Subcutaneous abdominal adipose tissue (tissue), 5 donors: ENCODE measurements around the gene GPR27.

Experiments
- H3K27ac ChIP-seq: one replicate; pipeline ENCODE4 v1.7.0; 2013; ENCODE audit warnings: low read depth, mild to moderate bottlenecking, inconsistent platforms, low read length, moderate library complexity
- H3K27me3 ChIP-seq, 5 donors: one replicate each; pipeline ENCODE4 v1.7.0; 2013; ENCODE audit warnings: low read length in 5 of 5, inconsistent platforms in 1 of 5; ENCODE audit not compliant: control insufficient read depth in 5 of 5, insufficient read depth in 4 of 5
- H3K36me3 ChIP-seq, 5 donors: one replicate each; pipeline ENCODE4 v1.7.0; 2013; ENCODE audit warnings: low read length in 5 of 5; ENCODE audit not compliant: control insufficient read depth in 5 of 5, insufficient read depth in 5 of 5
- H3K4me1 ChIP-seq, 5 donors: one replicate each; pipeline ENCODE4 v1.7.0; 2013; ENCODE audit warnings: low read length in 5 of 5, mild to moderate bottlenecking in 3 of 5, moderate library complexity in 1 of 5; ENCODE audit not compliant: control insufficient read depth in 5 of 5, insufficient read depth in 5 of 5
- H3K4me3 ChIP-seq, 5 donors: one replicate each; pipeline ENCODE4 v1.7.0; 2013; ENCODE audit warnings: low read length in 5 of 5, low read depth in 1 of 5
- H3K9ac ChIP-seq, 5 donors: one replicate each; pipeline ENCODE4 v1.7.0; 2013; ENCODE audit warnings: low read length in 5 of 5, mild to moderate bottlenecking in 4 of 5, moderate library complexity in 3 of 5
- H3K9me3 ChIP-seq, 5 donors: one replicate each; pipeline ENCODE4 v1.7.0; 2013; ENCODE audit warnings: low read length in 5 of 5; ENCODE audit not compliant: control insufficient read depth in 5 of 5
- donor health status: healthy.
- donor health status: healthy.
- donor health status: healthy.
- donor health status: healthy.
- donor health status: healthy.

Gene GPR27

DNA sequence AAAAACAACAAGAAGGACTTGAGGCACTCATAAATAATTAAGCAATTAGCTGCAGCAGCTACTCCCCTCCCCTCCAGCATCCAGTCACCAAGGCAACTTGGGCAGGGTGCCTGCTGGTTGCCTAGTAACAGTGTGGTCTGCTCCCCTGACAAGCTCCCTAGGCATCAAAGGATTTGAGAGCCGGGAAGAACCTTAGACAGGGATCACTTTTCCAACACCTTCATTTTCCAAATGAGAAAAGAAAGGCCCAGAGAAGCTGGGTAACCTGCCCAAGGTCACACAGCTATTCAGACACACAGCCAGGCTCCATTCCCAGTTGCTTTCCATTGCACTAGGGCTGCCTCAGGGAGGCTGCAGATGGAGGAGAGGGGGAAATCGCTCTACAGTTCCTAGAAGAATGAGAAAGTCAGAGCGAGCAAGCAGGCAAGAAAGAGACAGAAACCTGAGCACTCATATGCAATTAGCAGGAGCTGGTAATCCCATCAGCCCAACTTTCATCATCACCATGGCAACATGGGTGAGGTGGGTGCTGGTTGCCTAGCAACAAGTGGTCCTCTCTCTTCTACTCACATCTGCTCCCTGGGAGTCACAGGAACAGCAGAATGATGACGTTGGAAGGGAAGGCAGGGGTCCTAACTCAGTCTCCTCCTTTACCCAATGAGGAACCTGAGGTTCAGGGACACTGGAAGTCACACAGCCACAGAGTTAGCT, 24.9 kb upstream of the GPR27 start:
- Histone ChIP-seq H3K36me3 (no peaks in the 10 kb centered on the region), H3K4me1 (peaks cover 9 to 30% (median 19%) of the 10 kb centered on the region in 5 donors), H3K9me3 (no peaks in the 10 kb centered on the region), H3K4me3 (no peak overlapping the region), H3K9ac (no peak overlapping the region), H3K27ac (no peak overlapping the region), H3K27me3 (no peaks in the 10 kb centered on the region)

DNA sequence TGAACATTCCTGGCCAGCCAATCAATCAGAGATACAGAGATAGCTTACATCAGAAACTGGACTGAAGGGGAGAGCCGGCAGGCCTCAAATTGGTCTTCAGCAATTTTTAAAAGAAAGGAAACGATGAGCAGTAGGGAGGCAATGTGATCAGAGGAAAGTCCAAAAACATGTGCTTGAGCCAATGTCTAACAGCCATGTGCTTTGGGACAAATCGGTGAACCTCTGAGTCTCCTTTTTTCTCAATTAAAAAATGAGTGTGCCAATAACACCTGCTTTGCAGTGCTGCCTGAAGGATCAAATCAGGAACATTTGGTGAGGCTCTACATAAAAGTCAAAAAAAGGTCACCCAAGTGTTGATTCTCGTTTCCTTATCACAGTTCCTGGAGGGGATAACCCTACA, 21.0 kb upstream of the GPR27 start:
- Histone ChIP-seq H3K4me1 (peaks cover 0 to 13% (median 3%) of the 10 kb centered on the region in 5 donors), H3K27ac (no peak overlapping the region), H3K36me3 (no peaks in the 10 kb centered on the region), H3K9ac (no peak overlapping the region), H3K9me3 (no peaks in the 10 kb centered on the region), H3K4me3 (no peak overlapping the region), H3K27me3 (no peaks in the 10 kb centered on the region)

DNA sequence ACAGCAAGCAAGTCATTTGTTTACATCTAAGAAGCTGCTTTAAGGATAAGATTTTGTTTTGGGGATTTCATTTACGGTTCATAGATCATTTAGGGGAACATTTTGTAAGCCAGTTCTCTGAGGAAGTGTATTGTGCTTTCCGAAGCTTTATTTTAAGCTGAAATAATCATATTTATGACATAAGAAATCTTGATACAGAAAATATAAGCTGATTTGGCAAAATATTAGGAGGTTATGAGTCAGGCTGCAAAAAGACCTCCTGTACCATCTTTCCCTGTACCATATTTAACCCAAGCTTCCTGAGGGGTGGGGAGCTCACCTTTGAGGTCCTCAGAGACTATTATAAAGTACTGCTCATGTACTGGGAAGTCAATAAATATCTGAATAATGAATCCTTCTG, 20.3 kb upstream of the GPR27 start:
- Histone ChIP-seq H3K27me3 (no peaks in the 10 kb centered on the region), H3K36me3 (no peaks in the 10 kb centered on the region)

DNA sequence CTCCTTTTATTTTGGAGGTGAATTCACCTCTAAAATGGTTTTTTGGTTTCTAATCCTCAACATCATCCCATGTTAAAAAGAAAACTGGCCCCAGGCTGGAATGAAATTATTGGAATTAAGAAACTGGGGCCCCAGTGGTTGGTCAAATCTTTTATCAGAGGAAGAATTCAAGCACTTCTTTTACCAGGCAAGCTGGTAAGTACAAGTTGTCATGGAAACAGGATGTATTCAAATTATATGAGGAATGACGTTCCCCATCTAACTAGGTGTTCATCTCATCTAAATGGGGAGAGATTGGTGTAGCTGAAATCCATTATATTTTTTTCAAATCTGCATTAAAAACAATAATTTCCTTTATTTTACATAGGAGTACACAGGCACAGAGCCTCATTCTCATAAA, 18.8 kb upstream of the GPR27 start:
- H3K9me3 ChIP-seq: no peaks in the 10 kb centered on the region
- no peak overlapping the region for H3K4me3 ChIP-seq
- H3K27me3 ChIP-seq: no peaks in the 10 kb centered on the region
- H3K9ac ChIP-seq: no peak overlapping the region
- peaks cover 0 to 3% (median 2%) of the 10 kb centered on the region in 5 donors for H3K4me1 ChIP-seq
- no peak overlapping the region for H3K27ac ChIP-seq
- H3K36me3 ChIP-seq: no peaks in the 10 kb centered on the region

More for the DNA sequence above, 20.3 kb upstream of the GPR27 start:
- H3K4me3 ChIP-seq: no peak overlapping the region
- H3K9me3 ChIP-seq: no peaks in the 10 kb centered on the region
- peaks cover 0 to 13% (median 3%) of the 10 kb centered on the region in 5 donors for H3K4me1 ChIP-seq
- no peak overlapping the region for H3K9ac ChIP-seq
- H3K27ac ChIP-seq: no peak overlapping the region

DNA sequence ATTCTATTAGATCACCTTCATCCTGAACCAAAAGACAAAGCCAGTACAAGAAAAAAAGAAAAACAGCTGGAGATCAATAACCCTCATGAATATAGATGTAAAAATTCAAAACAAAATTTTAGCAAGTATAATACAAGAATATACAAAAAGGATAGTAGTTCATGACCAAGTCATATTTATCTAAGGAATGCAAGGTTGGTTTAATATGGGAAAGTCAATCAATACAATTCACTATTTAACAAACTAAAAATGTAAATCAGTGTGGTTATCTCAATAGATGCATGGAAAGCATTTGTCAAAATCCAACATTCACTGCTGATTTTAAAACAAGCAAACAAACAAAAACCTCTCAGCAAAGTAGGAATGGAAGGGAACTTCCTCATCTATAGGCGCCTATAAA, 11.0 kb upstream of the GPR27 start:
- H3K27ac ChIP-seq: no peak overlapping the region
- H3K9me3 ChIP-seq: peaks cover 11 to 34% (median 19%) of the 10 kb centered on the region in 5 donors
- H3K4me3 ChIP-seq: no peak overlapping the region

DNA sequence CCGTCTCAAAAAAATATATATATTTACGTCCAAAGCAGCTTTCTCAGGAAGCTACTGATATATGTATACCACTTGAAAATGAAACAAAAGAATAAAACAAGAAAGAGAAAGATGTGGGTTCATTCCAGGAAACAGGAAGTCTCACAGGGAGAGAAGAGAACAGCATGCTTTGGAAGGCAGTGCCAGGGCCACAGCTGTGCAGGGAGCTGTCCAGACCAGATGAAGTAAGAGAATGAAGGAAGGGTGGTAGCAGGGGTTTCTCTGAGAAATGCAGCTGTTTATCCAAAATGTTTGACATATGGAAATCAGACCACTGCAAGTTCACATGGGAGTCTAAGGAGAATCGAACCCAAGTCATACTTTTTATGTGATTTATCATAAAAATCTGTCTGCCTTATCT, 8.9 kb upstream of the GPR27 start:
- Histone ChIP-seq H3K27ac (no peak overlapping the region), H3K9ac (no peak overlapping the region), H3K4me3 (no peak overlapping the region), H3K27me3 (no peaks in the 10 kb centered on the region), H3K9me3 (peaks cover 11 to 34% (median 19%) of the 10 kb centered on the region in 5 donors), H3K4me1 (no peaks in the 10 kb centered on the region), H3K36me3 (peaks cover 0 to 2% (median 0%) of the 10 kb centered on the region in 5 donors)

More for the DNA sequence above, 11.0 kb upstream of the GPR27 start:
- H3K36me3 ChIP-seq: peaks cover 0 to 2% (median 0%) of the 10 kb centered on the region in 5 donors
- H3K9ac ChIP-seq: no peak overlapping the region
- H3K4me1 ChIP-seq: no peaks in the 10 kb centered on the region
- H3K27me3 ChIP-seq: no peaks in the 10 kb centered on the region

DNA sequence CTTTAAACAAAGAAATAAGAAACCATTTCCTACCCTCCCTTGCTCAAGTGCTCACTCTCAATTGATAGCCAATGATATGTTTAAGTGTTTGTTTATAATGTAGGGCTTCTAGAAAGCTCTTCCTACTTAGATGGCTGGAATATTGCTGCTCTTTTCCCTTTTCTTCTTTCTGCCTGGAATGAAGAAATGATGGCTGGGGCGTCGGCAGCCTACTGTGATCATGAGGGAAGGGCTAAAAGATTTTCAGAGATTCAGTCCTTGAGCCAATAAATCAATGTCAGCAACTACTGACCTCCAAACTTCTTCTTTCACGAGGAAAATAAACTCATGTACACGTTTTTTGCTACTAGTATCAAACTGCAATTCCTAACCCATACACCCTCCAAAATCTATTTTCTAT, 2.1 kb upstream of the GPR27 start:
- peaks cover 0 to 19% (median 10%) of the 10 kb centered on the region in 5 donors for H3K27me3 ChIP-seq
- H3K4me3 ChIP-seq: no peak overlapping the region
- H3K9me3 ChIP-seq: no peaks in the 10 kb centered on the region
- no peak overlapping the region for H3K27ac ChIP-seq
- H3K9ac ChIP-seq: no peak overlapping the region
- no peaks in the 10 kb centered on the region for H3K36me3 ChIP-seq
- peaks cover 0 to 12% (median 6%) of the 10 kb centered on the region in 5 donors for H3K4me1 ChIP-seq

DNA sequence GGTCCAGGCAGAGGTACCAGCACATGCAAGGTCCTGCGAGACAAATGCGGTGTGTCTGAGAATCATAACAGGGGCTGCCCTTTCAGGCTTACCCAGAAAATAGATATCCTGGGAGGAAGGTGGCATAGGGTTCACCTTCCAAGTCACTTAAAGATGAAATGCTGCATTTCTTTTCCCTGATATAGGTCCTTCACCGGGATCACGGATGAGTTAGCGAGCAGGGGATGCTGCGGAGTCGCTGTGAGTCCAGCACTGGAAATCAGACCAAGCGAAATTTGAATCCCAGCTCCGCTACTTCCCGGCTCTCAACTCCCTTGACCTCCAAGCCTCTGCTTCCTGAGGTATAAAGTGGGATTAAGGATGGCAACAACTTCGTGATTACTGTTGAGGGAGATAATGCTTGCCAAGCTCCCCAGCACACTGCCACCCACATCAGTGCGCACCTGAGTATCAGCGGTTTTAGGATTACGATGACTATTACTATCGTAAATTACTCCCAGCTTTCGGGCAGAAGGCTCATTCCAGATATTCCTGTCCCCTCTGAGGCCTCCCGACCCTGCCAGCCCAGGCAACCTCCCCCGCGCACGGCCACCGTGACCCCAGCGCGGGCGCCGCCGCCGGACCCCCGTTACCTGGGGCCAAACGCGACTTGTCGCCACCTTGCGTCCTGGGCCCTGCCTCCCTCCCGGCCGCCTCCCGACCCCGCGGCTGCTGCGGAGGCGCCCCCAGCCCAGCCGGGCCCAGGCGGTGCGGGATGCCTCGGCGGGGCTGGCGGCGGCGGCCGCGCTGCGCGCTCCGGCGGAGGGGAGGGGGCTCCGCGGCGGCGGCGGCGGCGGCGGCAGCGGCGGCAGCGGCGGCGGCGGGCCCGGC, 589 bp upstream of the GPR27 start:
- peak overlapping the region; percentile 42 to 84 (median 70) for H3K4me3 ChIP-seq
- H3K9ac ChIP-seq: peak overlapping the region in 1 of 5 donors; percentile 7
- H3K27me3 ChIP-seq: peaks cover 0 to 25% (median 10%) of the 10 kb centered on the region in 5 donors
- H3K27ac ChIP-seq: no peak overlapping the region
- H3K36me3 ChIP-seq: no peaks in the 10 kb centered on the region
- peaks cover 0 to 12% (median 6%) of the 10 kb centered on the region in 5 donors for H3K4me1 ChIP-seq
- H3K9me3 ChIP-seq: no peaks in the 10 kb centered on the region

DNA sequence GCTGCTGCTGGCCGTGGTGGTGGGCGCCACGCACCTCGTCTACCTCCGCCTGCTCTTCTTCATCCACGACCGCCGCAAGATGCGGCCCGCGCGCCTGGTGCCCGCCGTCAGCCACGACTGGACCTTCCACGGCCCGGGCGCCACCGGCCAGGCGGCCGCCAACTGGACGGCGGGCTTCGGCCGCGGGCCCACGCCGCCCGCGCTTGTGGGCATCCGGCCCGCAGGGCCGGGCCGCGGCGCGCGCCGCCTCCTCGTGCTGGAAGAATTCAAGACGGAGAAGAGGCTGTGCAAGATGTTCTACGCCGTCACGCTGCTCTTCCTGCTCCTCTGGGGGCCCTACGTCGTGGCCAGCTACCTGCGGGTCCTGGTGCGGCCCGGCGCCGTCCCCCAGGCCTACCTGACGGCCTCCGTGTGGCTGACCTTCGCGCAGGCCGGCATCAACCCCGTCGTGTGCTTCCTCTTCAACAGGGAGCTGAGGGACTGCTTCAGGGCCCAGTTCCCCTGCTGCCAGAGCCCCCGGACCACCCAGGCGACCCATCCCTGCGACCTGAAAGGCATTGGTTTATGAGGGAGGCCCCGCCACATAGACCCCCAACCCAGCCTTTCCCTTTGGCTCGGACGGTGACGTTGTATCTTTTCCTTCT, 1.1 kb downstream of the GPR27 start:
- H3K9ac ChIP-seq: no peak overlapping the region
- H3K4me3 ChIP-seq: peak overlapping the region in 4 of 5 donors; percentile 65 to 84 (median 72)
- H3K27ac ChIP-seq: no peak overlapping the region

More for the DNA sequence above, 1.1 kb downstream of the GPR27 start:
- H3K4me1 ChIP-seq: peaks cover 0 to 12% (median 6%) of the 10 kb centered on the region in 5 donors
- H3K27me3 ChIP-seq: peaks cover 0 to 25% (median 10%) of the 10 kb centered on the region in 5 donors
- no peaks in the 10 kb centered on the region for H3K9me3 ChIP-seq
- no peaks in the 10 kb centered on the region for H3K36me3 ChIP-seq
